CD14-positive monocyte (primary cell): Measurements from ENCODE around the gene DCLRE1C. TPM values are rescaled to one million over a fixed set of nuclear protein-coding genes. Genes with fewer than 3 reads are reported as not detected.

Experiments
- DNase-seq, 3 donors: peaks; one replicate each; pipeline ENCODE4 v3.0.0-alpha.2; 2011 to 2022
- H2AFZ ChIP-seq: 2 replicates; pipeline ENCODE4 v1.6.0; 2012; ENCODE audit warnings: mild to moderate bottlenecking, low read depth, low read length, inconsistent platforms; ENCODE audit not compliant: insufficient read depth, poor library complexity, severe bottlenecking
- H3K27ac ChIP-seq, 2 donors: 1 replicate in 1 of 2; 2 replicates in 1 of 2; pipeline ENCODE4 v1.5.1; 2012 to 2013; ENCODE audit warnings: low read length in 2 of 2, control low read depth in 1 of 2, inconsistent platforms in 1 of 2, low read depth in 1 of 2, mild to moderate bottlenecking in 1 of 2
- H3K27me3 ChIP-seq, 2 donors: one replicate each; pipeline versions ENCODE4 v1.6.0 to v1.6.1; 2011 to 2013; ENCODE audit warnings: low read length in 2 of 2; ENCODE audit not compliant: control insufficient read depth in 2 of 2, insufficient read depth in 2 of 2
- H3K36me3 ChIP-seq, 2 donors: replicated peaks in 1 of 2; 1 replicate in 1 of 2; 2 replicates in 1 of 2; pipeline versions ENCODE4 v1.5.1 to v1.6.1; 2012 to 2013; ENCODE audit warnings: low read length in 2 of 2, control low read depth in 1 of 2, inconsistent platforms in 1 of 2, mild to moderate bottlenecking in 1 of 2; ENCODE audit not compliant: insufficient read depth in 2 of 2, control insufficient read depth in 1 of 2
- H3K4me1 ChIP-seq, 2 donors: 1 replicate in 1 of 2; 2 replicates in 1 of 2; pipeline versions ENCODE4 v1.5.1 to v1.6.1; 2012 to 2013; ENCODE audit warnings: low read length in 2 of 2, control low read depth in 1 of 2, inconsistent platforms in 1 of 2, mild to moderate bottlenecking in 1 of 2, moderate library complexity in 1 of 2; ENCODE audit not compliant: insufficient read depth in 2 of 2, control insufficient read depth in 1 of 2
- H3K4me2 ChIP-seq: replicated peaks from 2 replicates; pipeline ENCODE3; 2012; ENCODE audit warnings: low read length, moderate library complexity, mild to moderate bottlenecking; ENCODE audit not compliant: poor library complexity, severe bottlenecking; ENCODE audit errors: extremely low read depth
- H3K4me3 ChIP-seq, 3 experiments: fragments of 200-600 bp in 1 of 3; sonication (generic) in 1 of 3; replicated peaks in 1 of 3; 1 replicate in 2 of 3; 2 replicates in 1 of 3; pipeline ENCODE4 v1.5.1; 2011 to 2013; ENCODE audit warnings: low read length in 3 of 3, mild to moderate bottlenecking in 3 of 3, control low read depth in 2 of 3, low read depth in 2 of 3, inconsistent platforms in 1 of 3, moderate library complexity in 1 of 3
- H3K79me2 ChIP-seq: 2 replicates; pipeline ENCODE4 v1.6.0; 2012; ENCODE audit warnings: mild to moderate bottlenecking, control low read depth, inconsistent platforms, low read length, moderate library complexity; ENCODE audit not compliant: insufficient read depth
- H3K9ac ChIP-seq: 2 replicates; pipeline ENCODE4 v1.6.0; 2017; ENCODE audit warnings: low read length, mild to moderate bottlenecking; ENCODE audit not compliant: insufficient read depth, poor library complexity, severe bottlenecking
- H3K9me3 ChIP-seq, 2 donors: replicated peaks in 1 of 2; 1 replicate in 1 of 2; 2 replicates in 1 of 2; pipeline versions ENCODE4 v1.5.1 to v1.6.1; 2012 to 2013; ENCODE audit warnings: low read length in 2 of 2, control low read depth in 1 of 2; ENCODE audit not compliant: control insufficient read depth in 1 of 2, insufficient read depth in 1 of 2
- H4K20me1 ChIP-seq: 2 replicates; pipeline ENCODE4 v1.6.0; 2012; ENCODE audit warnings: mild to moderate bottlenecking, low read length, control low read depth, moderate library complexity; ENCODE audit not compliant: insufficient read depth
- H3K27ac Mint-ChIP-seq, 7 donors: one replicate each; pipeline ENCODE4 v1.8.0; 2020; ENCODE audit warnings: mild to moderate bottlenecking in 7 of 7, mixed read lengths in 7 of 7, moderate library complexity in 6 of 7, inconsistent platforms in 2 of 7
- H3K27me3 Mint-ChIP-seq, 3 donors: one replicate each; pipeline ENCODE4 v1.8.0; 2021 to 2022; ENCODE audit warnings: low read depth in 3 of 3, mild to moderate bottlenecking in 3 of 3, mixed read lengths in 3 of 3, moderate library complexity in 3 of 3, inconsistent platforms in 1 of 3
- H3K36me3 Mint-ChIP-seq, 2 donors: one replicate each; pipeline ENCODE4 v1.8.0; 2020; ENCODE audit warnings: mixed read lengths in 2 of 2, inconsistent platforms in 1 of 2, mild to moderate bottlenecking in 1 of 2
- H3K4me1 Mint-ChIP-seq: one replicate; pipeline ENCODE4 v1.8.0; 2020; ENCODE audit warnings: mild to moderate bottlenecking, mixed read lengths
- H3K4me3 Mint-ChIP-seq, 2 donors: one replicate each; pipeline ENCODE4 v1.8.0; 2020; ENCODE audit warnings: mild to moderate bottlenecking in 2 of 2, mixed read lengths in 2 of 2, moderate library complexity in 1 of 2
- H3K9me3 Mint-ChIP-seq, 7 donors: one replicate each; pipeline ENCODE4 v1.8.0; 2020 to 2022; ENCODE audit warnings: mixed read lengths in 7 of 7, mild to moderate bottlenecking in 6 of 7, moderate library complexity in 6 of 7, inconsistent platforms in 2 of 7
- CTCF ChIP-seq: fragments of 200-600 bp; IDR thresholded peaks from one replicate; pipeline ENCODE4 v1.8.0; 2022; ENCODE audit warnings: antibody characterized with exemption, mild to moderate bottlenecking
- WGBS: methylation state at CpG from one replicate; pipeline ENCODE4 v1.1.5; 2013; ENCODE audit warnings: missing lambda C conversion rate; ENCODE audit not compliant: insufficient coverage; 5-methylcytosine and 5-hydroxymethylcytosine counted together
- intact Hi-C, 2 donors: fragments of 100-400 bp; cut with micrococcal nuclease; formaldehyde crosslinking; loops; one replicate each; pipeline versions ENCODE4 v1.15.0 to v1.15.1; 2023
- polyA plus RNA-seq, 3 donors: library from polyadenylated mRNA; depleted of rRNA in 1 of 3; unstranded in 2 of 3; stranded (reverse) in 1 of 3; fragments of 300-500 nt in 2 of 3; fragments of >200 nt in 1 of 3; fragmentation: Illumina TruSeq in 2 of 3; gene quantifications; 1 replicate in 2 of 3; 2 replicates in 1 of 3; pipeline ENCODE4 v1.2.3, GENCODE V29; 2012 to 2021

The DCLRE1C gene
- polyA plus RNA-seq, 3 donors: 8.9 to 17.6 (median 10.9) TPM

- H3K27me3 Mint-ChIP-seq: no peaks in the 10 kb centered on the region
- H3K36me3 Mint-ChIP-seq: peaks cover 87 to 99% of the 10 kb centered on the region in 2 donors
- Histone ChIP-seq H3K36me3 (peaks cover 86 to 99% of the 10 kb centered on the region in 2 donors), H3K9ac (no peak overlapping the region), H4K20me1 (peaks cover 28% of the 10 kb centered on the region), H3K4me3 (no peak overlapping the region), H3K4me2 (no peak overlapping the region), H3K9me3 (no peaks in the 10 kb centered on the region), H3K27ac (no peak overlapping the region), H3K27me3 (no peaks in the 10 kb centered on the region), H3K79me2 (peaks cover 16% of the 10 kb centered on the region), H2AFZ (no peak overlapping the region), H3K4me1 (no peaks in the 10 kb centered on the region)
- WGBS: no CpG with 5 or more reads among the region's 2 CpGs
- no peaks in the 10 kb centered on the region for H3K4me1 Mint-ChIP-seq
- DNase-seq: no peak
- TF ChIP-seq CTCF: no peak
- intact Hi-C loops: no loop called here
- H3K4me3 Mint-ChIP-seq: no peak overlapping the region
- no peak overlapping the region for H3K27ac Mint-ChIP-seq
- H3K9me3 Mint-ChIP-seq: peaks cover 0 to 3% (median 0%) of the 10 kb centered on the region in 7 donors
These were observed 28.6 kb downstream of the DCLRE1C start for GRCh38 chr10:14925268-14925667.

- Histone ChIP-seq H3K36me3 (peaks cover 92 to 99% of the 10 kb centered on the region in 2 donors), H4K20me1 (peaks cover 28% of the 10 kb centered on the region), H3K4me1 (no peaks in the 10 kb centered on the region), H3K27ac (no peak overlapping the region), H3K9me3 (peaks cover under 1 to 3% of the 10 kb centered on the region in 2 donors), H3K9ac (no peak overlapping the region), H3K4me3 (no peak overlapping the region), H2AFZ (no peak overlapping the region), H3K79me2 (peaks cover 16% of the 10 kb centered on the region), H3K4me2 (no peak overlapping the region), H3K27me3 (no peaks in the 10 kb centered on the region)
- intact Hi-C loops: no loop called here
- peaks cover 92 to 99% of the 10 kb centered on the region in 2 donors for H3K36me3 Mint-ChIP-seq
- H3K27ac Mint-ChIP-seq: no peak overlapping the region
- peaks cover 0 to 8% (median 3%) of the 10 kb centered on the region in 7 donors for H3K9me3 Mint-ChIP-seq
- WGBS: 100% methylated on average over 1 of the region's 7 CpGs
- TF ChIP-seq CTCF: no peak
- H3K4me1 Mint-ChIP-seq: no peaks in the 10 kb centered on the region
- no peak for DNase-seq
- H3K4me3 Mint-ChIP-seq: no peak overlapping the region
- no peaks in the 10 kb centered on the region for H3K27me3 Mint-ChIP-seq
These were observed 29.9 kb downstream of the DCLRE1C start for GRCh38 chr10:14924013-14924412.
